Ovary (tissue), 3 donors: ENCODE results near the gene AGBL5.
A peak's percentile ranks its signal among the peaks of the same experiment; 100 is the strongest.

ENCODE experiments used
- EP300 ChIP-seq: sonication (generic); formaldehyde crosslinking; IDR thresholded peaks from one replicate; pipeline ENCODE4 v1.6.1; 2017; ENCODE audit warnings: antibody characterized with exemption
- TF ChIP-seq, protein P1 (sequence below), 3 donors: fragments of 450-650 bp in 2 of 3; fragments of 200-600 bp in 1 of 3; IDR thresholded peaks; one replicate each; pipeline versions ENCODE4 v1.5.1 to v1.8.0; 2016 to 2022; ENCODE audit warnings: antibody characterized with exemption in 3 of 3, mild to moderate bottlenecking in 1 of 3
- donor health status: DM: no; HTN: no; CAD: no.

GRCh38 chr2:27085673-27086089 is 34.2 kb downstream of the AGBL5 start:
- TF ChIP-seq, protein P1, sequence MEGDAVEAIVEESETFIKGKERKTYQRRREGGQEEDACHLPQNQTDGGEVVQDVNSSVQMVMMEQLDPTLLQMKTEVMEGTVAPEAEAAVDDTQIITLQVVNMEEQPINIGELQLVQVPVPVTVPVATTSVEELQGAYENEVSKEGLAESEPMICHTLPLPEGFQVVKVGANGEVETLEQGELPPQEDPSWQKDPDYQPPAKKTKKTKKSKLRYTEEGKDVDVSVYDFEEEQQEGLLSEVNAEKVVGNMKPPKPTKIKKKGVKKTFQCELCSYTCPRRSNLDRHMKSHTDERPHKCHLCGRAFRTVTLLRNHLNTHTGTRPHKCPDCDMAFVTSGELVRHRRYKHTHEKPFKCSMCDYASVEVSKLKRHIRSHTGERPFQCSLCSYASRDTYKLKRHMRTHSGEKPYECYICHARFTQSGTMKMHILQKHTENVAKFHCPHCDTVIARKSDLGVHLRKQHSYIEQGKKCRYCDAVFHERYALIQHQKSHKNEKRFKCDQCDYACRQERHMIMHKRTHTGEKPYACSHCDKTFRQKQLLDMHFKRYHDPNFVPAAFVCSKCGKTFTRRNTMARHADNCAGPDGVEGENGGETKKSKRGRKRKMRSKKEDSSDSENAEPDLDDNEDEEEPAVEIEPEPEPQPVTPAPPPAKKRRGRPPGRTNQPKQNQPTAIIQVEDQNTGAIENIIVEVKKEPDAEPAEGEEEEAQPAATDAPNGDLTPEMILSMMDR (IDR thresholded peaks at IDR 0.05) = peak in 1 of 3 donors; percentile 41
- TF ChIP-seq EP300 = no peak
